ENCODE results near the gene PPIL1.

DNA sequence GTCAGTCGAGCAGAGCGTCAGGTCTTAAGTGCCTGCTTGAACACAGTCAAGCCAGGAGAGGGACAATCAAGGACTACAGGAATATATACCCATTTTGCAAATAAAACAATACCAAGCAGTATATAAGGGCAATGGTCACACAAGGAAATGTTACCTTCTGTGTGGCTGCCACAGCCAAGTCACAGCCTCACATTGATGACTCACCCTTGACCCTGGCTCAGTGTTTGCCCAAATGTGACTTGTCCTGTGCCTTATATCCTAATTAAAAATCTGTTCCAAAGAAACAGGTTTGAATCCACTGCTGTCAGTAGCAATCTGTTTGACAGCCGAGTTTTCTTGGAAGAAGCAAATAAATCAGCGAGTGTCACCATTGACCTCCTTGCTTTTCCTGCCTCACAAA is 45.4 kb upstream of the PPIL1 start:
- TF ChIP-seq CTCF (conservative IDR thresholded peaks at IDR 0.05; ENCODE audit: low read depth, low read length) (no peak), EZH2 (IDR thresholded peaks at IDR 0.05; ENCODE audit: borderline replicate concordance, low read depth, low read length, poor library complexity, severe bottlenecking) (no peak)
